Panc1 (cell line): ENCODE results near the gene UGT2B10. TPM values are rescaled to one million over a fixed set of nuclear protein-coding genes. Genes with fewer than 3 reads are reported as not detected.

Source experiments
- ATAC-seq: fragments of 200-7000 bp; cut with Tn5 transposase; 2 replicates; pipeline ENCODE4 v1.9.1; 2020; ENCODE audit warnings: mild to moderate bottlenecking, moderate library complexity
- BruUV-seq: library from RNA; stranded (reverse); fragments of 400-500 nt; replicated peaks from 2 replicates; lab custom pipeline; 2021; lab: Mats Ljungman, UMichigan
- CTCF ChIA-PET: fragments of 300-600 bp; sonication (Branson Sonifier 250); formaldehyde crosslinking; loops from one replicate; lab custom pipeline; 2022; ENCODE audit warnings: antibody characterized with exemption; lab: Charles Lee
- POLR2A ChIA-PET: fragments of 300-600 bp; sonication (Branson Sonifier 250); formaldehyde crosslinking; loops from one replicate; lab custom pipeline; 2022; ENCODE audit warnings: antibody characterized with exemption; lab: Charles Lee
- DNase-seq: peaks from one replicate; pipeline ENCODE4 v3.0.0-alpha.2; 2010; ENCODE audit warnings: low read depth, low spot score
- H3K27ac ChIP-seq: 2 replicates; pipeline ENCODE4 v1.5.1; 2011; ENCODE audit warnings: mild to moderate bottlenecking, low read length, inconsistent platforms
- H3K27me3 ChIP-seq: fragments of 200-500 bp; sonication (Bioruptor generic); 2 replicates; pipeline ENCODE4 v1.6.0; 2014; ENCODE audit warnings: low read length, inconsistent platforms; ENCODE audit not compliant: control insufficient read depth, insufficient read depth
- H3K36me3 ChIP-seq: fragments of 200-500 bp; sonication (Bioruptor generic); 2 replicates; pipeline ENCODE4 v1.5.1; 2014; ENCODE audit warnings: inconsistent platforms, mild to moderate bottlenecking, low read length, moderate library complexity; ENCODE audit not compliant: control insufficient read depth, insufficient read depth
- H3K4me1 ChIP-seq: 2 replicates; pipeline ENCODE4 v1.5.1; 2011; ENCODE audit warnings: inconsistent platforms, mild to moderate bottlenecking, low read length, moderate library complexity; ENCODE audit not compliant: control insufficient read depth, insufficient read depth
- H3K4me3 ChIP-seq, 2 experiments: 2 replicates each; pipeline ENCODE4 v1.5.1; 2011 to 2012; ENCODE audit warnings: low read depth in 2 of 2, low read length in 2 of 2, mild to moderate bottlenecking in 2 of 2, inconsistent platforms in 1 of 2, moderate library complexity in 1 of 2
- H3K9me3 ChIP-seq: fragments of 200-500 bp; sonication (Bioruptor generic); 2 replicates; pipeline ENCODE4 v1.5.1; 2014; ENCODE audit warnings: low read depth, mild to moderate bottlenecking, inconsistent platforms, low read length, moderate library complexity; ENCODE audit not compliant: control insufficient read depth, insufficient read depth
- POLR2AphosphoS5 ChIP-seq: IDR thresholded peaks from 2 replicates; pipeline ENCODE4 v1.6.1; 2012; ENCODE audit warnings: mild to moderate bottlenecking, low read depth, low read length, moderate library complexity
- SIN3A ChIP-seq: IDR thresholded peaks from 2 replicates; pipeline ENCODE4 v1.6.1; 2012; ENCODE audit warnings: low read depth, mild to moderate bottlenecking, low read length, moderate library complexity, borderline replicate concordance; ENCODE audit not compliant: insufficient read depth
- TCF7L2 ChIP-seq: IDR thresholded peaks from 2 replicates; pipeline ENCODE4 v1.6.1; 2011; ENCODE audit warnings: mild to moderate bottlenecking, low read depth, low read length, inconsistent platforms
- in situ Hi-C: cut with HindIII; loops from 2 replicates; pipeline ENCODE4 v1.10.0; 2016; ENCODE audit warnings: low sequenced_read_pairs, low pct_unique_long_range_greater_than_20kb
- intact Hi-C: fragments of 100-400 bp; cut with micrococcal nuclease; formaldehyde crosslinking; loops from one replicate; pipeline ENCODE4 v1.10.0; 2022; ENCODE audit not compliant: unreplicated experiment
- total RNA-seq: library from RNA; stranded (reverse); gene quantifications from one replicate; pipeline ENCODE4 v1.2.1, GENCODE V29; 2021; ENCODE audit not compliant: unreplicated experiment
- TF ChIP-seq, protein P1 (sequence below), 2 experiments: IDR thresholded peaks; 2 replicates each; pipeline ENCODE4 v1.6.1; 2011 to 2012; ENCODE audit warnings: low read depth in 2 of 2, control low read depth in 1 of 2, low read length in 1 of 2, mild to moderate bottlenecking in 1 of 2, moderate library complexity in 1 of 2; ENCODE audit not compliant: insufficient read depth in 1 of 2
- TF ChIP-seq, protein P2 (sequence below): fragments of 450-650 bp; IDR thresholded peaks from 2 replicates; pipeline ENCODE4 v1.5.1; 2017; ENCODE audit warnings: mild to moderate bottlenecking

UGT2B10 gene
- total RNA-seq, 1 experiment from 2014 or later: not detected

DNA sequence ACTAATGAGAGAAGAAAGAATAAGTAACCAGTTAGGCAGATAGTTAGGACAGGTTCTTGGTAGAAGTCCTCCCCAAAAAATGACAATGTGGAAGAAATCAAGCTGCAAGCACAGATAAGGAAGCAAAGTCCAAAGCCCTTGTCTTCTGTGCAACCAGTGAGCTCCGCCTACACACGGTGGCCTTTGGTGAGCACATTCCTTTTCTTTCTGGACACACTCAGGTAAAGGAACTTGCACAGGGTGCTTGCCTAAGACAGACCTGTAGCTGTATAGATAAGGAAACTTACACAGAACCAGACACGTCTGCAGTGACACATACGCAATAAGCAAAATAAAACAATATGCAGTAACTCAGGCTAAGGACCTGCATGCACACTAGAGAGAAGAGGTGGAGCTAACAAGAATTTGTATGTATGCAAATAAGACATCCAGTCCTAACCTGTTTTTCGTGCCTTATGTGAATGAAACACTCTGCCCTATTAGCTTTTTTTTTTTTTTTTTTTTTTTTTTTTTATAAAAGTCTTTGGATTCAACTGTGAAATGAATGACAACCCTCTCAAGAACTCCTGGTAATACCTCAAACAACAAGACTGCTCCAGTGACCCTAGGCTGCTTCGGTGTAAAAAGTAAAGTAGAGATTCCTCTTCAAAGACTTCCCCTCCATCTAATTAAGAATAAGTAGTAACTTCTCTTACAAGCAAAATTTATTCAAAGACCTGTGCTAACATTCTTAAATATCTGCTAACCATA, 48.8 kb downstream of the UGT2B10 start:
- CTCF ChIA-PET: interaction anchor here (0.6 kb wide), 1 partner anchor 9 kb away, joined by 3 read pairs; no protein-coding TSS in a partner anchor
- TF ChIP-seq, protein P1, sequence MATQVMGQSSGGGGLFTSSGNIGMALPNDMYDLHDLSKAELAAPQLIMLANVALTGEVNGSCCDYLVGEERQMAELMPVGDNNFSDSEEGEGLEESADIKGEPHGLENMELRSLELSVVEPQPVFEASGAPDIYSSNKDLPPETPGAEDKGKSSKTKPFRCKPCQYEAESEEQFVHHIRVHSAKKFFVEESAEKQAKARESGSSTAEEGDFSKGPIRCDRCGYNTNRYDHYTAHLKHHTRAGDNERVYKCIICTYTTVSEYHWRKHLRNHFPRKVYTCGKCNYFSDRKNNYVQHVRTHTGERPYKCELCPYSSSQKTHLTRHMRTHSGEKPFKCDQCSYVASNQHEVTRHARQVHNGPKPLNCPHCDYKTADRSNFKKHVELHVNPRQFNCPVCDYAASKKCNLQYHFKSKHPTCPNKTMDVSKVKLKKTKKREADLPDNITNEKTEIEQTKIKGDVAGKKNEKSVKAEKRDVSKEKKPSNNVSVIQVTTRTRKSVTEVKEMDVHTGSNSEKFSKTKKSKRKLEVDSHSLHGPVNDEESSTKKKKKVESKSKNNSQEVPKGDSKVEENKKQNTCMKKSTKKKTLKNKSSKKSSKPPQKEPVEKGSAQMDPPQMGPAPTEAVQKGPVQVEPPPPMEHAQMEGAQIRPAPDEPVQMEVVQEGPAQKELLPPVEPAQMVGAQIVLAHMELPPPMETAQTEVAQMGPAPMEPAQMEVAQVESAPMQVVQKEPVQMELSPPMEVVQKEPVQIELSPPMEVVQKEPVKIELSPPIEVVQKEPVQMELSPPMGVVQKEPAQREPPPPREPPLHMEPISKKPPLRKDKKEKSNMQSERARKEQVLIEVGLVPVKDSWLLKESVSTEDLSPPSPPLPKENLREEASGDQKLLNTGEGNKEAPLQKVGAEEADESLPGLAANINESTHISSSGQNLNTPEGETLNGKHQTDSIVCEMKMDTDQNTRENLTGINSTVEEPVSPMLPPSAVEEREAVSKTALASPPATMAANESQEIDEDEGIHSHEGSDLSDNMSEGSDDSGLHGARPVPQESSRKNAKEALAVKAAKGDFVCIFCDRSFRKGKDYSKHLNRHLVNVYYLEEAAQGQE (IDR thresholded peaks at IDR 0.05; ENCODE audit: insufficient read depth in 1 of 2, low read depth in 2 of 2, low read length in 1 of 2): no peak
- TF ChIP-seq TCF7L2: no peak

DNA sequence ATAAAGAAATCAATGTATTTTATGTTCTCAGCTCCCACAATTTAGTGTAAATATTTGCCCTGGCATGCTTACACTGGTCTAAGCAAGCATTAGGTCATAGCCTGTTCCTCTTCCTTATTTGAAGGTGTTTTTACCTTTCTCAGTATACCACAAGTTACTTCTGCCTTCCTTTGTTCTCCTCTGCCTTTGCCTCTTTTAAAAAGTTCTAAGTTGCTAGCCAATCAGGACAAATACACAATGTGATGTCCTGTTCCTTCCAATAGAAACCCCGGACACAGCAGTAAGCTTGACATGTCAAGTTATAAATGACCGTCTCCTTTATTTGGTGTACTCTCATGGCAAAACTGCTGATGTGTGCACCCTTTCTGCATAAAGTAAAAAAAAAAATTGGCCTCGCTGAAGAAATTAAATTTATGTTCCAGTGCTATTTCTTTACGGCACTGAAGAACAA, 49.4 kb downstream of the UGT2B10 start:
- ChIA-PET CTCF (no interaction called here), POLR2A (no interaction called here)
- no peaks in the 10 kb centered on the region for H3K27me3 ChIP-seq
- no peak overlapping the region for H3K27ac ChIP-seq
- no TSS peak for BruUV-seq
- intact Hi-C loops: no loop called here
- TF ChIP-seq TCF7L2: no peak
- TF ChIP-seq, protein P1 (IDR thresholded peaks at IDR 0.05; ENCODE audit: insufficient read depth in 1 of 2, low read depth in 2 of 2, low read length in 1 of 2): no peak
- TF ChIP-seq SIN3A: no peak
- no peak for TF ChIP-seq POLR2AphosphoS5
- TF ChIP-seq, protein P2, sequence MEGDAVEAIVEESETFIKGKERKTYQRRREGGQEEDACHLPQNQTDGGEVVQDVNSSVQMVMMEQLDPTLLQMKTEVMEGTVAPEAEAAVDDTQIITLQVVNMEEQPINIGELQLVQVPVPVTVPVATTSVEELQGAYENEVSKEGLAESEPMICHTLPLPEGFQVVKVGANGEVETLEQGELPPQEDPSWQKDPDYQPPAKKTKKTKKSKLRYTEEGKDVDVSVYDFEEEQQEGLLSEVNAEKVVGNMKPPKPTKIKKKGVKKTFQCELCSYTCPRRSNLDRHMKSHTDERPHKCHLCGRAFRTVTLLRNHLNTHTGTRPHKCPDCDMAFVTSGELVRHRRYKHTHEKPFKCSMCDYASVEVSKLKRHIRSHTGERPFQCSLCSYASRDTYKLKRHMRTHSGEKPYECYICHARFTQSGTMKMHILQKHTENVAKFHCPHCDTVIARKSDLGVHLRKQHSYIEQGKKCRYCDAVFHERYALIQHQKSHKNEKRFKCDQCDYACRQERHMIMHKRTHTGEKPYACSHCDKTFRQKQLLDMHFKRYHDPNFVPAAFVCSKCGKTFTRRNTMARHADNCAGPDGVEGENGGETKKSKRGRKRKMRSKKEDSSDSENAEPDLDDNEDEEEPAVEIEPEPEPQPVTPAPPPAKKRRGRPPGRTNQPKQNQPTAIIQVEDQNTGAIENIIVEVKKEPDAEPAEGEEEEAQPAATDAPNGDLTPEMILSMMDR: no peak
- no peak overlapping the region for H3K4me3 ChIP-seq
- H3K9me3 ChIP-seq: no peaks in the 10 kb centered on the region
- no peaks in the 10 kb centered on the region for H3K36me3 ChIP-seq
- ATAC-seq (no peak), DNase-seq (no peak)
- in situ Hi-C loops: no loop called here
- no peaks in the 10 kb centered on the region for H3K4me1 ChIP-seq

More for the DNA sequence above, 48.8 kb downstream of the UGT2B10 start:
- in situ Hi-C loops (no loop called here), intact Hi-C loops (no loop called here)
- Histone ChIP-seq H3K4me3 (no peak overlapping the region), H3K9me3 (no peaks in the 10 kb centered on the region), H3K4me1 (no peaks in the 10 kb centered on the region), H3K27me3 (no peaks in the 10 kb centered on the region), H3K27ac (no peak overlapping the region), H3K36me3 (no peaks in the 10 kb centered on the region)
- POLR2A ChIA-PET: no interaction called here
- ATAC-seq (no peak), DNase-seq (no peak)
- BruUV-seq: no TSS peak
